Frontal cortex (tissue), 4 donors: ENCODE data around the gene ABCC3. TPM values are rescaled to one million over a fixed set of nuclear protein-coding genes. Genes with fewer than 3 reads are reported as not detected.

Source experiments
- DNase-seq, 2 donors: peaks; one replicate each; pipeline ENCODE4 v3.0.0; 2012; ENCODE audit warnings: low spot score in 2 of 2
- FAIRE-seq: peaks from 2 replicates; lab custom pipeline; 2012; peaks lifted over from hg19 to GRCh38; lab: Jason Lieb, UNC
- total RNA-seq: library from RNA; depleted of rRNA; stranded (reverse); fragments of >200 nt; gene quantifications from one replicate; pipeline ENCODE4 v1.2.3, GENCODE V29; 2014
- donor health status: control.
- donor health status: control.
- donor health status: control.

The ABCC3 gene
- total RNA-seq, 1 donor from 2014 or later = not detected

- FAIRE-seq (no peak), DNase-seq (peak; percentile 44 to 68)
Observed at GRCh38 chr17:50681263-50682200, 46.9 kb downstream of the ABCC3 start.

GRCh38 chr17:50682441-50682840 lies 47.8 kb downstream of the ABCC3 start:
- FAIRE-seq (no peak), DNase-seq (no peak)

GRCh38 chr17:50682938-50683337 lies 48.3 kb downstream of the ABCC3 start:
- DNase-seq = no peak
- FAIRE-seq = no peak

- no peak for DNase-seq
- FAIRE-seq = no peak
Observed at GRCh38 chr17:50683434-50684287, 49.0 kb downstream of the ABCC3 start.

GRCh38 chr17:50684288-50684611 lies 49.6 kb downstream of the ABCC3 start:
- DNase-seq (no peak), FAIRE-seq (no peak)

- no peak for FAIRE-seq
- DNase-seq = no peak
Observed at GRCh38 chr17:50684612-50685333, 50.1 kb downstream of the ABCC3 start.

- no peak for DNase-seq
- FAIRE-seq = no peak
Observed at GRCh38 chr17:50685334-50685665, 50.6 kb downstream of the ABCC3 start.

- DNase-seq (no peak), FAIRE-seq (no peak)
Observed at GRCh38 chr17:50685691-50686493, 51.2 kb downstream of the ABCC3 start.

- FAIRE-seq (no peak), DNase-seq (no peak)
Observed at GRCh38 chr17:50686494-50687199, 52.0 kb downstream of the ABCC3 start.

- FAIRE-seq (no peak), DNase-seq (no peak)
Observed at GRCh38 chr17:50687200-50688066, 52.8 kb downstream of the ABCC3 start.

- FAIRE-seq = no peak
Observed at GRCh38 chr17:50688245-50688644, 53.6 kb downstream of the ABCC3 start.

GRCh38 chr17:50689251-50689650 lies 54.6 kb downstream of the ABCC3 start:
- no peak for FAIRE-seq
- DNase-seq = no peak

More at GRCh38 chr17:50688245-50688644, 53.6 kb downstream of the ABCC3 start:
- DNase-seq = no peak

GRCh38 chr17:50689956-50690886 lies 55.5 kb downstream of the ABCC3 start:
- DNase-seq (peak in 1 of 2 donors; percentile 25), FAIRE-seq (no peak)

GRCh38 chr17:50690887-50691549 lies 56.3 kb downstream of the ABCC3 start:
- DNase-seq (no peak), FAIRE-seq (no peak)

- DNase-seq (no peak), FAIRE-seq (no peak)
Observed at GRCh38 chr17:50691550-50692447, 57.1 kb downstream of the ABCC3 start.
